Pancreas (tissue), 10 donors: Measurements from ENCODE around the gene P2RY11. TPM values are rescaled to one million over a fixed set of nuclear protein-coding genes. Genes with fewer than 3 reads are reported as not detected.

Experiments used
- ATAC-seq, 4 donors: fragments of 200-7000 bp; cut with Tn5 transposase; one replicate each; pipeline versions ENCODE4 v1.8.0 to v1.9.1; 2020; ENCODE audit warnings: mild to moderate bottlenecking in 4 of 4, moderate library complexity in 4 of 4
- DNase-seq, 6 donors: peaks; one replicate each; pipeline ENCODE4 v3.0.0-alpha.2; 2020
- FAIRE-seq: peaks from 2 replicates; lab custom pipeline; 2012; peaks lifted over from hg19 to GRCh38; lab: Jason Lieb, UNC
- H3K27ac ChIP-seq, 4 donors: fragments of 200-600 bp; sonication (generic); 1 replicate in 3 of 4; 2 replicates in 1 of 4; pipeline versions ENCODE4 v1.5.0 to v1.8.0; 2020
- H3K27me3 ChIP-seq, 4 donors: fragments of 200-600 bp; one replicate each; pipeline ENCODE4 v1.8.0; 2021
- H3K36me3 ChIP-seq, 3 donors: fragments of 200-600 bp; sonication (generic) in 1 of 3; one replicate each; pipeline versions ENCODE4 v1.5.0 to v1.8.0; 2020 to 2021
- H3K4me1 ChIP-seq, 3 donors: fragments of 200-600 bp; one replicate each; pipeline ENCODE4 v1.8.0; 2021
- H3K4me3 ChIP-seq, 4 donors: fragments of 200-600 bp; sonication (generic) in 2 of 4; one replicate each; pipeline versions ENCODE4 v1.5.0 to v1.8.0; 2020 to 2021
- H3K9me3 ChIP-seq, 4 donors: fragments of 200-600 bp; one replicate each; pipeline ENCODE4 v1.8.0; 2021
- CTCF ChIP-seq, 4 donors: fragments of 200-600 bp; sonication (generic) in 3 of 4; IDR thresholded peaks; one replicate each; pipeline versions ENCODE4 v1.5.0 to v1.8.0; 2021; ENCODE audit warnings: antibody characterized with exemption in 4 of 4
- WGBS, 2 donors: extraction: QIAGEN DNeasy Blood & Tissue Kit; methylation state at CpG; one replicate each; pipeline ENCODE4 v1.1.7; 2013; 5-methylcytosine and 5-hydroxymethylcytosine counted together
- intact Hi-C, 3 donors: fragments of 100-400 bp; cut with DNase I; formaldehyde crosslinking; loops; one replicate each; pipeline versions ENCODE4 v1.11.1 to v1.14.2; 2022
- polyA plus RNA-seq, 2 donors: library from polyadenylated mRNA; stranded (reverse); fragments of 200-250 nt; gene quantifications; one replicate each; pipeline ENCODE4 v1.2.3, GENCODE V29; 2013
- total RNA-seq, 6 donors: library from RNA; stranded (reverse); fragmentation: NEBNext Ultra II Directional in 4 of 6; extraction: Animal tissue kit (Norgen Biotek cat#: 25700) in 4 of 6; gene quantifications; one replicate each; pipeline versions ENCODE4 v1.2.1 to v1.2.4, GENCODE V29; 2021 to 2023
- donor health status: healthy with polysubstance abuse.
- donor health status: DM: no; HTN: no; CAD: no; lungs with moderate emphysema.
- donor health status: DM: no; HTN: no; CAD: no.
- donor health status: control.
- donor health status: control.
- donor health status: Bipolar disorder and iron deficiency.
- donor health status: DM: yes; HTN: yes; CAD: no.
- donor health status: DM: no; HTN: no; CAD: no.
- donor health status: DM: no; HTN: no; CAD: no.
- donor health status: DM: yes; HTN: yes; CAD: no.

The P2RY11 gene
- total and polyA plus RNA-seq, 8 donors: 2.5 to 17.4 (median 7.1) TPM

GRCh38 chr19:10112037-10112761 lies 706 bp downstream of the P2RY11 start:
- Histone ChIP-seq H3K9me3 (no peaks in the 10 kb centered on the region), H3K27ac (peak overlapping the region in 1 of 4 donors; percentile 8), H3K27me3 (no peaks in the 10 kb centered on the region), H3K4me3 (peak overlapping the region in 1 of 4 donors; percentile 10), H3K4me1 (peaks cover 0 to 8% (median 0%) of the 10 kb centered on the region in 3 donors), H3K36me3 (peaks cover 14 to 45% (median 36%) of the 10 kb centered on the region in 3 donors)
- DNase-seq: no peak
- TF ChIP-seq CTCF (IDR thresholded peaks at IDR 0.05): no peak
- FAIRE-seq: no peak
- intact Hi-C loops: loop anchor here in 1 of 3 donors (10.0 kb wide), 1 partner anchor 167 kb away; no protein-coding TSS in a partner anchor
- WGBS, 2 donors: 50 to 64% methylated on average over 23 of the region's 23 CpGs
- peak in 2 of 4 donors; percentile 2 to 30 for ATAC-seq

- peaks cover 14 to 44% (median 35%) of the 10 kb centered on the region in 3 donors for H3K36me3 ChIP-seq
These were observed 1.6 kb downstream of the P2RY11 start for GRCh38 chr19:10112895-10113591.

GRCh38 chr19:10113592-10113963 lies 2.1 kb downstream of the P2RY11 start:
- intact Hi-C loops: loop anchor here in 1 of 3 donors (10.0 kb wide), 1 partner anchor 169 kb away; no protein-coding TSS in a partner anchor
- Histone ChIP-seq H3K36me3 (peaks cover 12 to 38% (median 29%) of the 10 kb centered on the region in 3 donors), H3K4me1 (peaks cover 0 to 8% (median 3%) of the 10 kb centered on the region in 3 donors), H3K4me3 (no peak overlapping the region), H3K9me3 (no peaks in the 10 kb centered on the region), H3K27ac (no peak overlapping the region), H3K27me3 (no peaks in the 10 kb centered on the region)
- ATAC-seq (peak; percentile 3 to 14 (median 7)), FAIRE-seq (no peak), DNase-seq (peak in 3 of 6 donors; percentile 46 to 62 (median 59))
- 70 to 72% methylated on average over 19 of the region's 19 CpGs for WGBS, 2 donors
- TF ChIP-seq CTCF (IDR thresholded peaks at IDR 0.05): no peak

More at GRCh38 chr19:10112895-10113591, 1.6 kb downstream of the P2RY11 start:
- peak in 5 of 6 donors; percentile 59 to 89 (median 75) for DNase-seq
- TF ChIP-seq CTCF (IDR thresholded peaks at IDR 0.05): peak; percentile 29 to 53 (median 38)
- no peaks in the 10 kb centered on the region for H3K9me3 ChIP-seq
- 20 to 21% methylated on average over 25 of the region's 25 CpGs for WGBS, 2 donors
- peak overlapping the region in 1 of 4 donors; percentile 10 for H3K4me3 ChIP-seq
- intact Hi-C loops: loop anchor here in 1 of 3 donors (10.0 kb wide), 1 partner anchor 168 kb away; no protein-coding TSS in a partner anchor
- ATAC-seq: peak; percentile 64 to 79 (median 75)
- H3K4me1 ChIP-seq: peaks cover 0 to 5% (median 0%) of the 10 kb centered on the region in 3 donors
- H3K27ac ChIP-seq: no peak overlapping the region
- FAIRE-seq: no peak
- no peaks in the 10 kb centered on the region for H3K27me3 ChIP-seq

GRCh38 chr19:10113964-10114650 lies 2.6 kb downstream of the P2RY11 start:
- DNase-seq: peak in 2 of 6 donors; percentile 47 to 82
- Histone ChIP-seq H3K4me3 (no peak overlapping the region), H3K36me3 (peaks cover 8 to 37% (median 28%) of the 10 kb centered on the region in 3 donors), H3K9me3 (no peaks in the 10 kb centered on the region), H3K4me1 (peaks cover 0 to 13% (median 4%) of the 10 kb centered on the region in 3 donors), H3K27ac (no peak overlapping the region), H3K27me3 (no peaks in the 10 kb centered on the region)
- FAIRE-seq: no peak
- peak in 2 of 4 donors; percentile 2 to 5 for ATAC-seq
- intact Hi-C loops: loop anchor here in 1 of 3 donors (10.0 kb wide), 1 partner anchor 169 kb away; no protein-coding TSS in a partner anchor
- TF ChIP-seq CTCF (IDR thresholded peaks at IDR 0.05): no peak
- WGBS, 2 donors: 88 to 92% methylated on average over 41 to 43 of the region's 43 CpGs
